Ovary (tissue), 3 donors: ENCODE results near the gene KLF16.
"Not testable (repeated sequence)": the region's sequence is repeated elsewhere in the genome, so short reads cannot be mapped to it uniquely, and the experiment has no call there.

Source experiments
- EP300 ChIP-seq: sonication (generic); formaldehyde crosslinking; IDR thresholded peaks from one replicate; pipeline ENCODE4 v1.6.1; 2017; ENCODE audit warnings: antibody characterized with exemption
- POLR2A ChIP-seq: fragments of 450-650 bp; IDR thresholded peaks from one replicate; pipeline ENCODE4 v1.6.1; 2017; ENCODE audit warnings: antibody characterized with exemption, mild to moderate bottlenecking, moderate library complexity
- TF ChIP-seq, protein P1 (sequence below), 3 donors: fragments of 450-650 bp in 2 of 3; fragments of 200-600 bp in 1 of 3; IDR thresholded peaks; one replicate each; pipeline versions ENCODE4 v1.5.1 to v1.8.0; 2016 to 2022; ENCODE audit warnings: antibody characterized with exemption in 3 of 3, mild to moderate bottlenecking in 1 of 3
- donor health status: DM: no; HTN: no; CAD: no.

GRCh38 chr19:1879982-1880381, 16.6 kb upstream of the KLF16 start:
- TF ChIP-seq, protein P1, sequence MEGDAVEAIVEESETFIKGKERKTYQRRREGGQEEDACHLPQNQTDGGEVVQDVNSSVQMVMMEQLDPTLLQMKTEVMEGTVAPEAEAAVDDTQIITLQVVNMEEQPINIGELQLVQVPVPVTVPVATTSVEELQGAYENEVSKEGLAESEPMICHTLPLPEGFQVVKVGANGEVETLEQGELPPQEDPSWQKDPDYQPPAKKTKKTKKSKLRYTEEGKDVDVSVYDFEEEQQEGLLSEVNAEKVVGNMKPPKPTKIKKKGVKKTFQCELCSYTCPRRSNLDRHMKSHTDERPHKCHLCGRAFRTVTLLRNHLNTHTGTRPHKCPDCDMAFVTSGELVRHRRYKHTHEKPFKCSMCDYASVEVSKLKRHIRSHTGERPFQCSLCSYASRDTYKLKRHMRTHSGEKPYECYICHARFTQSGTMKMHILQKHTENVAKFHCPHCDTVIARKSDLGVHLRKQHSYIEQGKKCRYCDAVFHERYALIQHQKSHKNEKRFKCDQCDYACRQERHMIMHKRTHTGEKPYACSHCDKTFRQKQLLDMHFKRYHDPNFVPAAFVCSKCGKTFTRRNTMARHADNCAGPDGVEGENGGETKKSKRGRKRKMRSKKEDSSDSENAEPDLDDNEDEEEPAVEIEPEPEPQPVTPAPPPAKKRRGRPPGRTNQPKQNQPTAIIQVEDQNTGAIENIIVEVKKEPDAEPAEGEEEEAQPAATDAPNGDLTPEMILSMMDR (IDR thresholded peaks at IDR 0.05): not testable (repeated sequence)
- not testable (repeated sequence) for TF ChIP-seq POLR2A, EP300
